ENCODE results near the gene ITGB4. TPM values are rescaled to one million over a fixed set of nuclear protein-coding genes. Genes with fewer than 3 reads are reported as not detected.

The ITGB4 gene
- total and polyA plus RNA-seq, 2 of the 13 experiments (the other 11 are each of a cell fraction or from before 2014, with no cell fraction given): 6.9 to 14.5 TPM

DNA sequence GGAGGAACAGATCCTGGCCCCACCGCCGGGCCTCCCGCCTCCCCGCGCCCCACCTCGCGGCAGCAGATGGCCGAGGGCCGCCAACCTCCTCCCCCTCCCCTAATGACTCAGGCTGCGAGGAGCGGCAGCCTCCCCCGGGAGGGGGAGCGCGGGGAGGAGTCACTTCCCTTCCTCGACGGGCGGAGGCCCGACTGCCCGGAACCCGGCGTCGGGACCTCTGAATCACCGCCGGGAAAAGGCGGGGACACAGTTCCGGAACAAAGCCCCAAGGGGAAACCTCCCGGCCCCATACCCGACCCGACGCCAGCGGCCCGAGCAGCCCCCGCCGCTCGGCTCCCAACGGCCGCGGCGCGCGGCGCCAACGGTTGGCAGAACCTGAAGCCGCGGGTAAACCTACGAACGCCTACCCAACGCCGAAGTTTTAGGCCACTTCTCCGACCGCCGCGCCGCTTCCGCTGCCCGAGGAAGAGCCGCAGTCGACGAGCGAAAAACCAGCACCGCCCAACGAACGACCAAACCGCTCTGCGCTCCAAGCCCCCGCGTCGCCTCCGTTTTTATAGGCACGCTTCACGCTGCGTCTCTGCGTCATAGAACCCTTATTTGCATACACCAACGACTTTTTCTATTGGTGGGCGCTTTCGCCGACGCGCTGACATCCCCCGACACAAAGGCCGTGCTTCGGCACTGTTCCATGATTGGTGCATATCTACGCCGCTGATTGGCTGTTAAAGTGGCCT is 58.2 kb downstream of the ITGB4 start (continued):
- TF ChIP-seq, protein P1, sequence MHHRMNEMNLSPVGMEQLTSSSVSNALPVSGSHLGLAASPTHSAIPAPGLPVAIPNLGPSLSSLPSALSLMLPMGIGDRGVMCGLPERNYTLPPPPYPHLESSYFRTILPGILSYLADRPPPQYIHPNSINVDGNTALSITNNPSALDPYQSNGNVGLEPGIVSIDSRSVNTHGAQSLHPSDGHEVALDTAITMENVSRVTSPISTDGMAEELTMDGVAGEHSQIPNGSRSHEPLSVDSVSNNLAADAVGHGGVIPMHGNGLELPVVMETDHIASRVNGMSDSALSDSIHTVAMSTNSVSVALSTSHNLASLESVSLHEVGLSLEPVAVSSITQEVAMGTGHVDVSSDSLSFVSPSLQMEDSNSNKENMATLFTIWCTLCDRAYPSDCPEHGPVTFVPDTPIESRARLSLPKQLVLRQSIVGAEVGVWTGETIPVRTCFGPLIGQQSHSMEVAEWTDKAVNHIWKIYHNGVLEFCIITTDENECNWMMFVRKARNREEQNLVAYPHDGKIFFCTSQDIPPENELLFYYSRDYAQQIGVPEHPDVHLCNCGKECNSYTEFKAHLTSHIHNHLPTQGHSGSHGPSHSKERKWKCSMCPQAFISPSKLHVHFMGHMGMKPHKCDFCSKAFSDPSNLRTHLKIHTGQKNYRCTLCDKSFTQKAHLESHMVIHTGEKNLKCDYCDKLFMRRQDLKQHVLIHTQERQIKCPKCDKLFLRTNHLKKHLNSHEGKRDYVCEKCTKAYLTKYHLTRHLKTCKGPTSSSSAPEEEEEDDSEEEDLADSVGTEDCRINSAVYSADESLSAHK (CRISPR knock-in tag; IDR thresholded peaks at IDR 0.05; ENCODE audit: borderline replicate concordance): peak; percentile 86; the same call in 1 of the 2 replicates
- TF ChIP-seq, protein P2, sequence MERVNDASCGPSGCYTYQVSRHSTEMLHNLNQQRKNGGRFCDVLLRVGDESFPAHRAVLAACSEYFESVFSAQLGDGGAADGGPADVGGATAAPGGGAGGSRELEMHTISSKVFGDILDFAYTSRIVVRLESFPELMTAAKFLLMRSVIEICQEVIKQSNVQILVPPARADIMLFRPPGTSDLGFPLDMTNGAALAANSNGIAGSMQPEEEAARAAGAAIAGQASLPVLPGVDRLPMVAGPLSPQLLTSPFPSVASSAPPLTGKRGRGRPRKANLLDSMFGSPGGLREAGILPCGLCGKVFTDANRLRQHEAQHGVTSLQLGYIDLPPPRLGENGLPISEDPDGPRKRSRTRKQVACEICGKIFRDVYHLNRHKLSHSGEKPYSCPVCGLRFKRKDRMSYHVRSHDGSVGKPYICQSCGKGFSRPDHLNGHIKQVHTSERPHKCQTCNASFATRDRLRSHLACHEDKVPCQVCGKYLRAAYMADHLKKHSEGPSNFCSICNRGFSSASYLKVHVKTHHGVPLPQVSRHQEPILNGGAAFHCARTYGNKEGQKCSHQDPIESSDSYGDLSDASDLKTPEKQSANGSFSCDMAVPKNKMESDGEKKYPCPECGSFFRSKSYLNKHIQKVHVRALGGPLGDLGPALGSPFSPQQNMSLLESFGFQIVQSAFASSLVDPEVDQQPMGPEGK (CRISPR knock-in tag; IDR thresholded peaks at IDR 0.05): peak; percentile 74
- peak; percentile 95; the same call in 1 of the 2 replicates for TF ChIP-seq SIN3A (IDR thresholded peaks at IDR 0.05; ENCODE audit: borderline replicate concordance, low read depth, low read length)
- peak; percentile 93 for TF ChIP-seq KLF11 (CRISPR knock-in tag; IDR thresholded peaks at IDR 0.05)
- peak; percentile 82 for TF ChIP-seq BORCS8-MEF2B (CRISPR knock-in tag; IDR thresholded peaks at IDR 0.05)
- no peak for TF ChIP-seq TCF7 (IDR thresholded peaks at IDR 0.05; ENCODE audit: low read depth)
- 0 out of 2 replicates have a peak, but pooled peaks have one; percentile 57 for TF ChIP-seq U2AF2 (IDR thresholded peaks at IDR 0.05; ENCODE audit: low read depth, low read length)
- TF ChIP-seq, protein P3, sequence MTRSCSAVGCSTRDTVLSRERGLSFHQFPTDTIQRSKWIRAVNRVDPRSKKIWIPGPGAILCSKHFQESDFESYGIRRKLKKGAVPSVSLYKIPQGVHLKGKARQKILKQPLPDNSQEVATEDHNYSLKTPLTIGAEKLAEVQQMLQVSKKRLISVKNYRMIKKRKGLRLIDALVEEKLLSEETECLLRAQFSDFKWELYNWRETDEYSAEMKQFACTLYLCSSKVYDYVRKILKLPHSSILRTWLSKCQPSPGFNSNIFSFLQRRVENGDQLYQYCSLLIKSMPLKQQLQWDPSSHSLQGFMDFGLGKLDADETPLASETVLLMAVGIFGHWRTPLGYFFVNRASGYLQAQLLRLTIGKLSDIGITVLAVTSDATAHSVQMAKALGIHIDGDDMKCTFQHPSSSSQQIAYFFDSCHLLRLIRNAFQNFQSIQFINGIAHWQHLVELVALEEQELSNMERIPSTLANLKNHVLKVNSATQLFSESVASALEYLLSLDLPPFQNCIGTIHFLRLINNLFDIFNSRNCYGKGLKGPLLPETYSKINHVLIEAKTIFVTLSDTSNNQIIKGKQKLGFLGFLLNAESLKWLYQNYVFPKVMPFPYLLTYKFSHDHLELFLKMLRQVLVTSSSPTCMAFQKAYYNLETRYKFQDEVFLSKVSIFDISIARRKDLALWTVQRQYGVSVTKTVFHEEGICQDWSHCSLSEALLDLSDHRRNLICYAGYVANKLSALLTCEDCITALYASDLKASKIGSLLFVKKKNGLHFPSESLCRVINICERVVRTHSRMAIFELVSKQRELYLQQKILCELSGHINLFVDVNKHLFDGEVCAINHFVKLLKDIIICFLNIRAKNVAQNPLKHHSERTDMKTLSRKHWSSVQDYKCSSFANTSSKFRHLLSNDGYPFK (CRISPR knock-in tag; IDR thresholded peaks at IDR 0.05; ENCODE audit: borderline replicate concordance): peak; percentile 83
- peak; percentile 99 for TF ChIP-seq SSRP1 (CRISPR knock-in tag; IDR thresholded peaks at IDR 0.05)
- no peak for TF ChIP-seq ZKSCAN5 (CRISPR knock-in tag; IDR thresholded peaks at IDR 0.05)
- TF ChIP-seq HNF4G (IDR thresholded peaks at IDR 0.05; ENCODE audit: borderline replicate concordance, low read depth, low read length): peak; percentile 29; the same call in 1 of the 2 replicates
- peak; percentile 39 for TF ChIP-seq HNF4G (CRISPR knock-in tag; IDR thresholded peaks at IDR 0.05; ENCODE audit: borderline replicate concordance, low read depth)
- TF ChIP-seq, protein P4, sequence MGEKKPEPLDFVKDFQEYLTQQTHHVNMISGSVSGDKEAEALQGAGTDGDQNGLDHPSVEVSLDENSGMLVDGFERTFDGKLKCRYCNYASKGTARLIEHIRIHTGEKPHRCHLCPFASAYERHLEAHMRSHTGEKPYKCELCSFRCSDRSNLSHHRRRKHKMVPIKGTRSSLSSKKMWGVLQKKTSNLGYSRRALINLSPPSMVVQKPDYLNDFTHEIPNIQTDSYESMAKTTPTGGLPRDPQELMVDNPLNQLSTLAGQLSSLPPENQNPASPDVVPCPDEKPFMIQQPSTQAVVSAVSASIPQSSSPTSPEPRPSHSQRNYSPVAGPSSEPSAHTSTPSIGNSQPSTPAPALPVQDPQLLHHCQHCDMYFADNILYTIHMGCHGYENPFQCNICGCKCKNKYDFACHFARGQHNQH (CRISPR knock-in tag; IDR thresholded peaks at IDR 0.05): peak; percentile 86; the same call in 1 of the 2 replicates
- 0 out of 2 replicates have a peak, but pooled peaks have one; percentile 83 for TF ChIP-seq ZNF788 (CRISPR knock-in tag; IDR thresholded peaks at IDR 0.05; ENCODE audit: borderline replicate concordance)
- TF ChIP-seq MBNL3 (CRISPR knock-in tag; conservative IDR thresholded peaks at IDR 0.05): peak; percentile 87; the same call in 1 of the 2 replicates
- TF ChIP-seq, protein P5, sequence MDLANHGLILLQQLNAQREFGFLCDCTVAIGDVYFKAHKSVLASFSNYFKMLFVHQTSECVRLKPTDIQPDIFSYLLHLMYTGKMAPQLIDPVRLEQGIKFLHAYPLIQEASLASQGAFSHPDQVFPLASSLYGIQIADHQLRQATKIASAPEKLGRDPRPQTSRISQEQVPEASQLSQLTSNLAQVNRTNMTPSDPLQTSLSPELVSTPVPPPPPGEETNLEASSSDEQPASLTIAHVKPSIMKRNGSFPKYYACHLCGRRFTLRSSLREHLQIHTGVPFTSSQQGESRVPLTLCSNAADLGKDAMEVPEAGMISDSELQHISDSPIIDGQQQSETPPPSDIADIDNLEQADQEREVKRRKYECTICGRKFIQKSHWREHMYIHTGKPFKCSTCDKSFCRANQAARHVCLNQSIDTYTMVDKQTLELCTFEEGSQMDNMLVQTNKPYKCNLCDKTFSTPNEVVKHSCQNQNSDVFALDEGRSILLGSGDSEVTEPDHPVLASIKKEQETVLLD (CRISPR knock-in tag; IDR thresholded peaks at IDR 0.05; ENCODE audit: low read depth): peak; percentile 69; the same call in 1 of the 2 replicates
